ENCODE data around the gene TMED4. TPM values are rescaled to one million over a fixed set of nuclear protein-coding genes. Genes with fewer than 3 reads are reported as not detected.
A peak's percentile ranks its signal among the peaks of the same experiment; 100 is the strongest.

Gene TMED4
- polyA plus RNA-seq, 1 donor from 2014 or later, result 158 TPM

DNA sequence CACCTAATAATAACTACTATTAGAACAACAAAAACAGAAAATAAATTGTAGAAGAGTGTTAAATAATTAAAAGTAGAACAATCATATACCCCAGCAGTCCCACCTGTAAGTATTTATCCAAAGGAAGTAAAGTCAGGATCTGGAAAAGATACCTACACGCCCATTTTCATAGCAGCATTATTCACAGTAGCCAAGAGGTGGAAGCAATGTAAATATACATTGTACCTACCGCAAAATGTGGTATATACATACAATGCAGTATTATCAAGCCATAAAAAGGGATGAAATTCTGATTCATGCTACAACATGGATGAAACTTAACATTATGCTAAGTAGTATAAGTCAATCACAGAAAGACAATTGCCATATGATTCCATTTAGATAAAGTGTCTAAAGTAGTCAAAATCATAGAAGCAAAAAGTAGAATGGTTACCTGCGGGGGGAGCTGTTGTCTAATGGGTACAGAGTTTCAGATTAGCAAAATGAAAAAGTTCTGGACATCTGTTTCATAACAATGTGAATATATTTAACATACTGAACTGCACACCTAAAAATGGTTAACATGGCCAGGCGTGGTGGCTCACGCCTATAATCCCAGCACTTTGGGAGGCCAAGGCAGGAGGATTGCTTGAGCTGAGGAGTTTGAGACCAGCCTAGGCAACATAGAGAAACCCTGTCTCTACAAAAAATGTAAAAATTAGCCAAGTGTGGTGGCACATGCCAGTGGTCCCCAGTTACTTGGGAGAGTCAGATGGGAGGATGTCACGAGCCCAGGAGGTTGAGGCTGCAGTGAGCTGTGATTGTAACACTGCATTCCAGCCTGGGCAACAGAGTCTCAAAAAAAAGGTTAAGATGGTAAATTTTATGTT is 6.0 kb upstream of the TMED4 start:
- no peak overlapping the region for H3K27ac ChIP-seq (ENCODE audit: low read length)
- no peaks in the 10 kb centered on the region for H3K9me3 ChIP-seq (ENCODE audit: low read length)
- no peak overlapping the region for H3K4me3 ChIP-seq (ENCODE audit: low read length)
- H3K36me3 ChIP-seq (ENCODE audit: insufficient read depth, low read length), result no peaks in the 10 kb centered on the region
- no peaks in the 10 kb centered on the region for H3K9me2 ChIP-seq (ENCODE audit: insufficient read depth, low read length)
- no peak overlapping the region for H2AFZ ChIP-seq (ENCODE audit: low read depth, low read length)
- H3K9ac ChIP-seq (ENCODE audit: low read length), result no peak overlapping the region
- no peaks in the 10 kb centered on the region for H3K27me3 ChIP-seq (ENCODE audit: insufficient read depth, low read depth, low read length)
- no peaks in the 10 kb centered on the region for H3F3A ChIP-seq (ENCODE audit: insufficient read depth, low read length, poor library complexity, severe bottlenecking)
- H3K79me2 ChIP-seq (replicated peaks; ENCODE audit: insufficient read depth, low read length), result no peaks in the 10 kb centered on the region
- H3K4me2 ChIP-seq (ENCODE audit: low read length), result no peak overlapping the region
- TF ChIP-seq, protein P1, sequence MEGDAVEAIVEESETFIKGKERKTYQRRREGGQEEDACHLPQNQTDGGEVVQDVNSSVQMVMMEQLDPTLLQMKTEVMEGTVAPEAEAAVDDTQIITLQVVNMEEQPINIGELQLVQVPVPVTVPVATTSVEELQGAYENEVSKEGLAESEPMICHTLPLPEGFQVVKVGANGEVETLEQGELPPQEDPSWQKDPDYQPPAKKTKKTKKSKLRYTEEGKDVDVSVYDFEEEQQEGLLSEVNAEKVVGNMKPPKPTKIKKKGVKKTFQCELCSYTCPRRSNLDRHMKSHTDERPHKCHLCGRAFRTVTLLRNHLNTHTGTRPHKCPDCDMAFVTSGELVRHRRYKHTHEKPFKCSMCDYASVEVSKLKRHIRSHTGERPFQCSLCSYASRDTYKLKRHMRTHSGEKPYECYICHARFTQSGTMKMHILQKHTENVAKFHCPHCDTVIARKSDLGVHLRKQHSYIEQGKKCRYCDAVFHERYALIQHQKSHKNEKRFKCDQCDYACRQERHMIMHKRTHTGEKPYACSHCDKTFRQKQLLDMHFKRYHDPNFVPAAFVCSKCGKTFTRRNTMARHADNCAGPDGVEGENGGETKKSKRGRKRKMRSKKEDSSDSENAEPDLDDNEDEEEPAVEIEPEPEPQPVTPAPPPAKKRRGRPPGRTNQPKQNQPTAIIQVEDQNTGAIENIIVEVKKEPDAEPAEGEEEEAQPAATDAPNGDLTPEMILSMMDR (IDR thresholded peaks at IDR 0.05; ENCODE audit: poor library complexity, severe bottlenecking), result peak; percentile 67
- TF ChIP-seq SMC3 (conservative IDR thresholded peaks at IDR 0.05; ENCODE audit: poor library complexity) (peak; percentile 72), POLR2AphosphoS5 (IDR thresholded peaks at IDR 0.05) (no peak), RAD21 (conservative IDR thresholded peaks at IDR 0.05) (peak; percentile 72), EP300 (conservative IDR thresholded peaks at IDR 0.05; ENCODE audit: poor library complexity, severe bottlenecking) (no peak), EZH2 (IDR thresholded peaks at IDR 0.05; ENCODE audit: borderline replicate concordance, insufficient read depth, low read length, poor library complexity, severe bottlenecking) (no peak), TAF1 (IDR thresholded peaks at IDR 0.05; ENCODE audit: low read depth) (no peak), MXI1 (conservative IDR thresholded peaks at IDR 0.05; ENCODE audit: poor library complexity, severe bottlenecking) (no peak)
- TF ChIP-seq, protein P2, sequence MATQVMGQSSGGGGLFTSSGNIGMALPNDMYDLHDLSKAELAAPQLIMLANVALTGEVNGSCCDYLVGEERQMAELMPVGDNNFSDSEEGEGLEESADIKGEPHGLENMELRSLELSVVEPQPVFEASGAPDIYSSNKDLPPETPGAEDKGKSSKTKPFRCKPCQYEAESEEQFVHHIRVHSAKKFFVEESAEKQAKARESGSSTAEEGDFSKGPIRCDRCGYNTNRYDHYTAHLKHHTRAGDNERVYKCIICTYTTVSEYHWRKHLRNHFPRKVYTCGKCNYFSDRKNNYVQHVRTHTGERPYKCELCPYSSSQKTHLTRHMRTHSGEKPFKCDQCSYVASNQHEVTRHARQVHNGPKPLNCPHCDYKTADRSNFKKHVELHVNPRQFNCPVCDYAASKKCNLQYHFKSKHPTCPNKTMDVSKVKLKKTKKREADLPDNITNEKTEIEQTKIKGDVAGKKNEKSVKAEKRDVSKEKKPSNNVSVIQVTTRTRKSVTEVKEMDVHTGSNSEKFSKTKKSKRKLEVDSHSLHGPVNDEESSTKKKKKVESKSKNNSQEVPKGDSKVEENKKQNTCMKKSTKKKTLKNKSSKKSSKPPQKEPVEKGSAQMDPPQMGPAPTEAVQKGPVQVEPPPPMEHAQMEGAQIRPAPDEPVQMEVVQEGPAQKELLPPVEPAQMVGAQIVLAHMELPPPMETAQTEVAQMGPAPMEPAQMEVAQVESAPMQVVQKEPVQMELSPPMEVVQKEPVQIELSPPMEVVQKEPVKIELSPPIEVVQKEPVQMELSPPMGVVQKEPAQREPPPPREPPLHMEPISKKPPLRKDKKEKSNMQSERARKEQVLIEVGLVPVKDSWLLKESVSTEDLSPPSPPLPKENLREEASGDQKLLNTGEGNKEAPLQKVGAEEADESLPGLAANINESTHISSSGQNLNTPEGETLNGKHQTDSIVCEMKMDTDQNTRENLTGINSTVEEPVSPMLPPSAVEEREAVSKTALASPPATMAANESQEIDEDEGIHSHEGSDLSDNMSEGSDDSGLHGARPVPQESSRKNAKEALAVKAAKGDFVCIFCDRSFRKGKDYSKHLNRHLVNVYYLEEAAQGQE (IDR thresholded peaks at IDR 0.05; ENCODE audit: borderline replicate concordance), result no peak
- no peaks in the 10 kb centered on the region for H4K20me1 ChIP-seq (ENCODE audit: insufficient read depth)

GRCh38 chr7:44583146-44583865 is 1.3 kb upstream of the TMED4 start:
- H3K4me3 ChIP-seq (ENCODE audit: low read length), result peak overlapping the region; percentile 100
- H3K36me3 ChIP-seq (ENCODE audit: insufficient read depth, low read length), result peaks cover under 1% of the 10 kb centered on the region
- no peaks in the 10 kb centered on the region for H4K20me1 ChIP-seq (ENCODE audit: insufficient read depth)
- peak overlapping the region; percentile 86 for H3K4me2 ChIP-seq (ENCODE audit: low read length)
- H3F3A ChIP-seq (ENCODE audit: insufficient read depth, low read length, poor library complexity, severe bottlenecking), result no peaks in the 10 kb centered on the region
- no peak overlapping the region for H2AFZ ChIP-seq (ENCODE audit: low read depth, low read length)
- no peaks in the 10 kb centered on the region for H3K27me3 ChIP-seq (ENCODE audit: insufficient read depth, low read depth, low read length)
- H3K27ac ChIP-seq (ENCODE audit: low read length), result peak overlapping the region; percentile 97
- peak overlapping the region; percentile 97 for H3K9ac ChIP-seq (ENCODE audit: low read length)
- TF ChIP-seq, protein P2 (IDR thresholded peaks at IDR 0.05; ENCODE audit: borderline replicate concordance), result no peak
- TF ChIP-seq, protein P1 (IDR thresholded peaks at IDR 0.05; ENCODE audit: poor library complexity, severe bottlenecking), result no peak
- TF ChIP-seq EP300 (conservative IDR thresholded peaks at IDR 0.05; ENCODE audit: poor library complexity, severe bottlenecking), result no peak
- TF ChIP-seq POLR2AphosphoS5 (IDR thresholded peaks at IDR 0.05), result no peak
- no peak for TF ChIP-seq TAF1 (IDR thresholded peaks at IDR 0.05; ENCODE audit: low read depth)
- TF ChIP-seq RAD21 (conservative IDR thresholded peaks at IDR 0.05), result no peak
- TF ChIP-seq MXI1 (conservative IDR thresholded peaks at IDR 0.05; ENCODE audit: poor library complexity, severe bottlenecking), result no peak
- no peak for TF ChIP-seq EZH2 (IDR thresholded peaks at IDR 0.05; ENCODE audit: borderline replicate concordance, insufficient read depth, low read length, poor library complexity, severe bottlenecking)
- TF ChIP-seq SMC3 (conservative IDR thresholded peaks at IDR 0.05; ENCODE audit: poor library complexity), result no peak
- no peaks in the 10 kb centered on the region for H3K9me3 ChIP-seq (ENCODE audit: low read length)
- H3K9me2 ChIP-seq (ENCODE audit: insufficient read depth, low read length), result no peaks in the 10 kb centered on the region
- peaks cover 13% of the 10 kb centered on the region for H3K79me2 ChIP-seq (replicated peaks; ENCODE audit: insufficient read depth, low read length)
